H1 (cell line): ENCODE measurements around the gene GRM4. TPM values are rescaled to one million over a fixed set of nuclear protein-coding genes. Genes with fewer than 3 reads are reported as not detected.

Source experiments
- CTCF ChIA-PET: fragments of 300-600 bp; sonication (Branson Sonifier 250); formaldehyde crosslinking; loops from one replicate; lab custom pipeline; 2021; ENCODE audit not compliant: partially characterized antibody; lab: Charles Lee
- POLR2A ChIA-PET: fragments of 300-600 bp; sonication (Branson Sonifier 250); formaldehyde crosslinking; loops from one replicate; lab custom pipeline; 2021; ENCODE audit warnings: inconsistent platforms; ENCODE audit not compliant: partially characterized antibody; lab: Charles Lee
- DNase-seq, 2 experiments: peaks; one replicate each; pipeline versions ENCODE4 v3.0.0 to v3.0.0-alpha.2; 2010 to 2022; ENCODE audit warnings: low spot score in 2 of 2, low read depth in 1 of 2, mixed read lengths in 1 of 2
- FAIRE-seq: peaks from 2 replicates; lab custom pipeline; 2011; peaks lifted over from hg19 to GRCh38; lab: Jason Lieb, UNC
- H2AFZ ChIP-seq: 2 replicates; pipeline ENCODE4 v1.8.1; 2012; ENCODE audit warnings: low read length, inconsistent platforms
- H2AK5ac ChIP-seq: 2 replicates; pipeline ENCODE4 v1.6.1; 2013; ENCODE audit warnings: low read depth, low read length
- H2BK120ac ChIP-seq: replicated peaks from 2 replicates; pipeline ENCODE3; 2013; ENCODE audit warnings: low read depth, low read length, inconsistent platforms
- H2BK12ac ChIP-seq: 2 replicates; pipeline ENCODE4 v1.6.1; 2013; ENCODE audit warnings: low read depth, low read length
- H2BK15ac ChIP-seq: 2 replicates; pipeline ENCODE4 v1.6.1; 2013; ENCODE audit warnings: low read length
- H2BK20ac ChIP-seq: 2 replicates; pipeline ENCODE4 v1.6.1; 2013; ENCODE audit warnings: low read length
- H2BK5ac ChIP-seq: 2 replicates; pipeline ENCODE4 v1.6.1; 2013; ENCODE audit warnings: low read depth, low read length
- H3K14ac ChIP-seq: 2 replicates; pipeline ENCODE4 v1.6.1; 2013; ENCODE audit warnings: inconsistent platforms; ENCODE audit not compliant: insufficient read length
- H3K18ac ChIP-seq: 2 replicates; pipeline ENCODE4 v1.6.1; 2013; ENCODE audit warnings: low read length; ENCODE audit errors: extremely low read depth
- H3K23ac ChIP-seq: 2 replicates; pipeline ENCODE4 v1.6.1; 2013; ENCODE audit warnings: inconsistent platforms; ENCODE audit not compliant: insufficient read length
- H3K23me2 ChIP-seq: 2 replicates; pipeline ENCODE4 v1.6.1; 2013; ENCODE audit warnings: low read depth, low read length
- H3K27ac ChIP-seq: 2 replicates; pipeline ENCODE4 v1.6.1; 2011; ENCODE audit warnings: low read depth, low read length, inconsistent platforms
- H3K27me3 ChIP-seq, 4 experiments: replicated peaks in 1 of 4; 1 replicate in 1 of 4; 2 replicates in 3 of 4; pipeline versions ENCODE4 v1.6.1 to v1.8.1; 2011 to 2013; ENCODE audit warnings: low read length in 3 of 4, mild to moderate bottlenecking in 3 of 4, inconsistent platforms in 2 of 4, mixed read lengths in 2 of 4, moderate library complexity in 1 of 4; ENCODE audit not compliant: control insufficient read depth in 3 of 4, insufficient read depth in 3 of 4; ENCODE audit errors: extremely low read depth in 1 of 4
- H3K36me3 ChIP-seq, 4 experiments: 2 replicates each; pipeline versions ENCODE4 v1.6.1 to v1.8.1; 2011 to 2013; ENCODE audit warnings: mild to moderate bottlenecking in 4 of 4, low read length in 3 of 4, moderate library complexity in 2 of 4, control low read depth in 1 of 4, inconsistent platforms in 1 of 4; ENCODE audit not compliant: insufficient read depth in 4 of 4, control insufficient read depth in 2 of 4
- H3K4ac ChIP-seq: replicated peaks from 2 replicates; pipeline ENCODE3; 2013; ENCODE audit warnings: low read length, low read depth, mixed read lengths, inconsistent platforms; ENCODE audit not compliant: insufficient read length
- H3K4me1 ChIP-seq, 4 experiments: replicated peaks in 1 of 4; 1 replicate in 1 of 4; 2 replicates in 3 of 4; pipeline versions ENCODE4 v1.6.1 to v1.8.1; 2011 to 2013; ENCODE audit warnings: low read length in 3 of 4, inconsistent platforms in 2 of 4, mixed read lengths in 1 of 4; ENCODE audit not compliant: insufficient read depth in 4 of 4, control insufficient read depth in 3 of 4
- H3K4me2 ChIP-seq, 2 experiments: 2 replicates each; pipeline versions ENCODE4 v1.6.1 to v1.8.1; 2011 to 2013; ENCODE audit warnings: low read depth in 2 of 2, low read length in 2 of 2, control low read depth in 1 of 2, inconsistent platforms in 1 of 2, mild to moderate bottlenecking in 1 of 2; ENCODE audit not compliant: insufficient read depth in 1 of 2
- H3K4me3 ChIP-seq, 4 experiments: fragments of 200-600, 300-600 bp in 1 of 4; sonication (generic), shearing (Covaris generic), sonication (Bioruptor Twin) in 1 of 4; 2 replicates each; pipeline versions ENCODE4 v1.5.1 to v1.8.1; 2011 to 2016; ENCODE audit warnings: low read length in 4 of 4, low read depth in 3 of 4, control low read depth in 2 of 4, inconsistent platforms in 2 of 4, mild to moderate bottlenecking in 2 of 4, mixed read lengths in 1 of 4, moderate library complexity in 1 of 4; ENCODE audit not compliant: insufficient read depth in 2 of 4; ENCODE audit errors: extremely low read depth in 1 of 4
- H3K56ac ChIP-seq: replicated peaks from 2 replicates; pipeline ENCODE3; 2013; ENCODE audit warnings: low read depth, mild to moderate bottlenecking, mixed read lengths, low read length, inconsistent platforms; ENCODE audit not compliant: insufficient read length
- H3K79me1 ChIP-seq: 2 replicates; pipeline ENCODE4 v1.6.1; 2013; ENCODE audit warnings: low read depth, low read length, control low read depth
- H3K79me2 ChIP-seq, 2 experiments: 2 replicates each; pipeline versions ENCODE4 v1.6.1 to v1.8.1; 2012 to 2013; ENCODE audit warnings: low read length in 2 of 2, mild to moderate bottlenecking in 2 of 2, inconsistent platforms in 1 of 2; ENCODE audit not compliant: insufficient read depth in 2 of 2, control insufficient read depth in 1 of 2
- H3K9ac ChIP-seq, 4 experiments: replicated peaks in 1 of 4; 1 replicate in 1 of 4; 2 replicates in 3 of 4; pipeline versions ENCODE4 v1.6.1 to v1.8.1; 2011 to 2013; ENCODE audit warnings: low read depth in 3 of 4, low read length in 3 of 4, control low read depth in 2 of 4, mild to moderate bottlenecking in 2 of 4, moderate library complexity in 2 of 4, inconsistent platforms in 1 of 4; ENCODE audit errors: extremely low read depth in 1 of 4
- H3K9me3 ChIP-seq, 2 experiments: 2 replicates each; pipeline versions ENCODE4 v1.6.1 to v1.8.1; 2012 to 2013; ENCODE audit warnings: mild to moderate bottlenecking in 2 of 2, moderate library complexity in 2 of 2, control low read depth in 1 of 2, inconsistent platforms in 1 of 2, low read depth in 1 of 2, low read length in 1 of 2, mixed read lengths in 1 of 2; ENCODE audit not compliant: insufficient read depth in 2 of 2
- H4K20me1 ChIP-seq, 2 experiments: replicated peaks in 1 of 2; 2 replicates each; pipeline versions ENCODE3 to v1.8.1; 2011 to 2013; ENCODE audit warnings: inconsistent platforms in 2 of 2, low read length in 2 of 2, mild to moderate bottlenecking in 1 of 2; ENCODE audit not compliant: insufficient read depth in 2 of 2, control insufficient read depth in 1 of 2
- H4K5ac ChIP-seq: 2 replicates; pipeline ENCODE4 v1.6.1; 2013; ENCODE audit warnings: low read length, low read depth, mixed read lengths, inconsistent platforms; ENCODE audit not compliant: insufficient read length
- H4K8ac ChIP-seq: 2 replicates; pipeline ENCODE4 v1.8.0; 2013; ENCODE audit warnings: mild to moderate bottlenecking, moderate library complexity, low read length, inconsistent platforms; ENCODE audit not compliant: insufficient read depth; ENCODE audit errors: extremely low read depth
- H4K91ac ChIP-seq: replicated peaks from 2 replicates; pipeline ENCODE3; 2013; ENCODE audit warnings: low read length, mixed read lengths, inconsistent platforms; ENCODE audit not compliant: insufficient read length
- BACH1 ChIP-seq: IDR thresholded peaks from 2 replicates; pipeline ENCODE4 v1.6.1; 2012; ENCODE audit warnings: low read length, improper control_type of control experiment
- POLR2AphosphoS5 ChIP-seq: IDR thresholded peaks from 2 replicates; pipeline ENCODE4 v1.6.1; 2011; ENCODE audit warnings: low read depth, low read length
- RAD21 ChIP-seq, 2 experiments: IDR thresholded peaks in 1 of 2; conservative IDR thresholded peaks in 1 of 2; 2 replicates each; pipeline ENCODE4 v1.6.1; 2011; ENCODE audit warnings: low read depth in 2 of 2, low read length in 2 of 2, improper control_type of control experiment in 1 of 2, inconsistent platforms in 1 of 2, mild to moderate bottlenecking in 1 of 2, moderate library complexity in 1 of 2
- RXRA ChIP-seq: IDR thresholded peaks from 2 replicates; pipeline ENCODE4 v1.6.1; 2011; ENCODE audit warnings: low read depth, mild to moderate bottlenecking, low read length, moderate library complexity; ENCODE audit not compliant: insufficient read depth
- SAP30 ChIP-seq: fragments of 300-600 bp; sonication (generic); IDR thresholded peaks from 2 replicates; pipeline ENCODE4 v1.7.1; 2012; ENCODE audit warnings: low read length, moderate library complexity, mild to moderate bottlenecking, inconsistent platforms; ENCODE audit not compliant: insufficient read depth, insufficient replicate concordance
- SUZ12 ChIP-seq: fragments of 200-600 bp; sonication (generic); IDR thresholded peaks from 2 replicates; pipeline ENCODE4 v1.6.1; 2012; ENCODE audit warnings: mild to moderate bottlenecking, inconsistent platforms, low read length, moderate library complexity, mixed read lengths
- WGBS, 2 experiments: shearing (Covaris generic) in 1 of 2; methylation state at CpG; one replicate each; pipeline versions ENCODE4 v1.1.6 to v1.1.7; 2013 to 2015; ENCODE audit warnings: low lambda C conversion rate in 2 of 2, mixed read lengths in 2 of 2, inconsistent platforms in 1 of 2, low coverage in 1 of 2, missing lambda C conversion rate in 1 of 2; ENCODE audit not compliant: insufficient replicate concordance in 2 of 2, insufficient coverage in 1 of 2, insufficient read length in 1 of 2; ENCODE audit errors: extremely low coverage in 1 of 2, missing lambda C conversion rate in 1 of 2; 5-methylcytosine and 5-hydroxymethylcytosine counted together
- polyA plus RNA-seq, 7 experiments: library from polyadenylated mRNA; depleted of rRNA in 3 of 7; stranded (reverse) in 5 of 7; unstranded in 2 of 7; fragments of >200 nt in 5 of 7; fragments of 200-250 nt in 2 of 7; gene quantifications; 1 replicate in 5 of 7; 2 replicates in 1 of 7; 4 replicates in 1 of 7; pipeline versions ENCODE4 v1.2.1 to v1.2.3, GENCODE V29; 2011 to 2013; ENCODE audit warnings: missing spikeins in 2 of 7, mixed read lengths in 2 of 7
- total RNA-seq: library from RNA; stranded (reverse); fragmentation: NEBNext Ultra II Directional; extraction: Animal tissue kit (Norgen Biotek cat#: 25700); gene quantifications from 2 replicates; pipeline ENCODE4 v1.2.1, GENCODE V29; 2021

Gene GRM4
- total and polyA plus RNA-seq, 2 of the 8 experiments (the other 6 are each of a cell fraction or from before 2014, with no cell fraction given), result 19.6 to 21.5 TPM

- no peak overlapping the region for H3K4me3 ChIP-seq
- H3K79me2 ChIP-seq, result no peaks in the 10 kb centered on the region
- H3K27ac ChIP-seq, result no peak overlapping the region
- no peaks in the 10 kb centered on the region for H3K36me3 ChIP-seq
- no peak overlapping the region for H2BK15ac ChIP-seq
- H2BK120ac ChIP-seq, result no peak overlapping the region
- H4K8ac ChIP-seq, result no peak overlapping the region
- no peaks in the 10 kb centered on the region for H3K9me3 ChIP-seq
- H3K14ac ChIP-seq, result no peak overlapping the region
- no peak overlapping the region for H2BK5ac ChIP-seq
- ChIA-PET POLR2A (interaction anchor here (0.7 to 1.0 kb wide), 2 partner anchors 15 to 289 kb away, joined by 3 read pairs; no protein-coding TSS in a partner anchor), CTCF (interaction anchor here (0.6 to 3.8 kb wide), 19 partner anchors 12 to 280 kb away, joined by 3 to 26 read pairs (median 3); no protein-coding TSS in a partner anchor)
- H4K5ac ChIP-seq, result no peak overlapping the region
- no peak overlapping the region for H3K4me2 ChIP-seq
- no peak overlapping the region for H3K23ac ChIP-seq
- no peak for DNase-seq
- no peak for FAIRE-seq
- peaks cover 0 to 16% (median 10%) of the 10 kb centered on the region in 4 experiments; a peak in 6 of 7 replicates for H3K4me1 ChIP-seq
- no peak overlapping the region for H3K4ac ChIP-seq
- no peak overlapping the region for H2AK5ac ChIP-seq
- no peak overlapping the region for H3K56ac ChIP-seq
- H2BK20ac ChIP-seq, result no peak overlapping the region
- no peak overlapping the region for H2AFZ ChIP-seq
- H3K79me1 ChIP-seq, result no peaks in the 10 kb centered on the region
- TF ChIP-seq RXRA (no peak), BACH1 (no peak), SUZ12 (no peak), SAP30 (no peak), RAD21 (IDR thresholded peaks at IDR 0.05 in 1 of 2, conservative IDR thresholded peaks at IDR 0.05 in 1 of 2; ENCODE audit: low read depth in 2 of 2, low read length in 2 of 2) (no peak), POLR2AphosphoS5 (no peak)
- no peak overlapping the region for H4K91ac ChIP-seq
- no peak overlapping the region for H3K9ac ChIP-seq
- no peaks in the 10 kb centered on the region for H3K27me3 ChIP-seq
- 73% methylated on average over 14 of the region's 15 CpGs; no CpG with 5 or more reads in 1 of the 2 experiments for WGBS, 2 experiments
- no peak overlapping the region for H2BK12ac ChIP-seq
- H4K20me1 ChIP-seq, result peaks cover 2 to 9% of the 10 kb centered on the region in 2 experiments
- H3K23me2 ChIP-seq, result peaks cover 8% of the 10 kb centered on the region; the same call in 1 of the 2 replicates
- no peak overlapping the region for H3K18ac ChIP-seq
Observed at GRCh38 chr6:34047913-34048867, 97.7 kb downstream of the GRM4 start.
